Epithelial cell of proximal tubule (primary cell): Measurements from ENCODE around the gene DPYD. TPM values are rescaled to one million over a fixed set of nuclear protein-coding genes. Genes with fewer than 3 reads are reported as not detected.

Experiments
- DNase-seq: peaks from one replicate; pipeline ENCODE4 v3.0.0-alpha.2; 2011; ENCODE audit warnings: low read depth
- H3K4me3 ChIP-seq: 2 replicates; pipeline ENCODE4 v1.5.1; 2011; ENCODE audit warnings: low read depth, mild to moderate bottlenecking, low read length
- total RNA-seq: library from RNA; depleted of rRNA; stranded (reverse); fragments of >200 nt; gene quantifications from 2 replicates; pipeline ENCODE4 v1.2.3, GENCODE V29; 2015
- TF ChIP-seq, protein P1 (sequence below): conservative IDR thresholded peaks from 2 replicates; pipeline ENCODE4 v1.5.1; 2012; ENCODE audit warnings: low read depth, mild to moderate bottlenecking, low read length

Gene DPYD
- total RNA-seq: 2.9 and 5.1 TPM in 2 replicates

DNA sequence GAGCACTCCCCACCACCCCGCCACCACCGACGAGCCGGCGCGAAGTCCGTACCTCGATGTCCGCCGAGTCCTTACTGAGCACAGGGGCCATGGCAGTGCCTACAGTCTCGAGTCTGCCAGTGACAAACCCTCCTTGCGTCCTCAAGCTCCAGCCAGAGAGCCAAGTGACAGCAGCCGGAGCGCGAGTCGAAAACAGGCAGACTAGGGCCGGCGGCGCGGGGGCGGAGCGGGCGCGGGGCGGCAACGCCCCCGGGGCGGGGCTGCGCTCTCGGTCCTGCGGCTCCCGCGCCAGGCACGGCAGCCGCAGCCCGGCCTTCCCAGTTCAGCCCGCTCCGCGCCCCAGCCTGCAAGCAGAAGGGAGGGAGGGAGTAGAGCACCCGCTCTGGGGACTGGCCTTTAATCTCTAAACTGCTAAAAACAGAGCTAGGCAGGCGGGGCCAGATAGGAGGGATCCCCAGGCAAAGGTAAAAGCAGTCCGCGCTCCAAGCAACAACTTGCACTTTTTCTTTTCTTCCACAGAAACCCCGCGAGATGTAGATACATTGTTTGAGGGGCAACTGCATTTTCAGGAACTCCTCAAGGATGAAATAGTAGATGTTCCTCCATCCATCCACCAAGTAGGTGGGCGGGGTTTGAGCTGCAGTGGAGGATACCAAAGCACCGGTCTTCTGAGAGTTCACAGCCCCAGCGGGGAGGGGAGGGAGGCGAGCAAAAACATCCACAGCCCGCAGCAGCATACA is at the start of gene DPYD:
TSS of gene DPYD (minus strand) at position 203 of the 740 bp plus-strand sequence. CDS start at position 91, 112 bp downstream.
- H3K4me3 ChIP-seq: peak within 1 kb of the TSS; percentile 87
- no peak for DNase-seq
- TF ChIP-seq, protein P1, sequence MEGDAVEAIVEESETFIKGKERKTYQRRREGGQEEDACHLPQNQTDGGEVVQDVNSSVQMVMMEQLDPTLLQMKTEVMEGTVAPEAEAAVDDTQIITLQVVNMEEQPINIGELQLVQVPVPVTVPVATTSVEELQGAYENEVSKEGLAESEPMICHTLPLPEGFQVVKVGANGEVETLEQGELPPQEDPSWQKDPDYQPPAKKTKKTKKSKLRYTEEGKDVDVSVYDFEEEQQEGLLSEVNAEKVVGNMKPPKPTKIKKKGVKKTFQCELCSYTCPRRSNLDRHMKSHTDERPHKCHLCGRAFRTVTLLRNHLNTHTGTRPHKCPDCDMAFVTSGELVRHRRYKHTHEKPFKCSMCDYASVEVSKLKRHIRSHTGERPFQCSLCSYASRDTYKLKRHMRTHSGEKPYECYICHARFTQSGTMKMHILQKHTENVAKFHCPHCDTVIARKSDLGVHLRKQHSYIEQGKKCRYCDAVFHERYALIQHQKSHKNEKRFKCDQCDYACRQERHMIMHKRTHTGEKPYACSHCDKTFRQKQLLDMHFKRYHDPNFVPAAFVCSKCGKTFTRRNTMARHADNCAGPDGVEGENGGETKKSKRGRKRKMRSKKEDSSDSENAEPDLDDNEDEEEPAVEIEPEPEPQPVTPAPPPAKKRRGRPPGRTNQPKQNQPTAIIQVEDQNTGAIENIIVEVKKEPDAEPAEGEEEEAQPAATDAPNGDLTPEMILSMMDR: no peak

DNA sequence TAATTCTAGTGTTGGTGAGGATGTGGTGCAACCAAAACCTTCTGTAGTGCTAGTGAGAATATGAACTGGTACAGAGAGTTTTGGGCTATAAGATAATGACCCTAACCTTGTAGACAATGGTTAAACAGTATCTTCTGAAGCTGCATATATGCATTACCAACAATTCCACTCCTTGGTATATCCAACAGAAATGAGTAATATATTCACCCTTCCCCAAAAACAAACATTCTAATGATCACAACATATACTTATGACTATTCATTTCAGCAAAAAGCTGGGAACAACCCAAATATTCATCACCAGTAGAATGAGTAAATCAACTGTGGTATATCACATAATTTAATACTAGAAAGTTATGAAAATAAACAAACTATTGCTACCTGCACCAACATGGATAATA is 39.6 kb upstream of the DPYD start:
- DNase-seq: no peak
- no peak overlapping the region for H3K4me3 ChIP-seq
- TF ChIP-seq, protein P1: no peak

DNA sequence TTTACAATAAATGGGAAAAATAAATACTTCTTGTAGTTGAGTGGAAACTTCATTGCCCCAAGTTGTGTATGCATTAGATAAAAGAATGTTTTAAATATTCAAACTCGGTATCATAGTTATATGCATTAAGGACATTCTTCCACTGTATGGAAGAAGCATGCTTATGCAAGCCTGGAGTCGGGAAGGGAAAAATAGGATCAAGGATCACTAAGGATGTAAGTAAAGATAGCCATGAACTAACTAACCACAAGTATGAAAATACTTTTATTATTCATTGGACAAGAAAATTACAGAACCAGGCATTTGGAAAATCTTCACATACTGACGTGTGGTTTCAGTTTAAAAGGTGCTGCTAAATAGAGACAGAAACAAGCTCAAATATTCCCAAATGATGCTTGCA is 26.9 kb upstream of the DPYD start:
- DNase-seq: no peak
- H3K4me3 ChIP-seq: no peak overlapping the region
- TF ChIP-seq, protein P1: no peak

DNA sequence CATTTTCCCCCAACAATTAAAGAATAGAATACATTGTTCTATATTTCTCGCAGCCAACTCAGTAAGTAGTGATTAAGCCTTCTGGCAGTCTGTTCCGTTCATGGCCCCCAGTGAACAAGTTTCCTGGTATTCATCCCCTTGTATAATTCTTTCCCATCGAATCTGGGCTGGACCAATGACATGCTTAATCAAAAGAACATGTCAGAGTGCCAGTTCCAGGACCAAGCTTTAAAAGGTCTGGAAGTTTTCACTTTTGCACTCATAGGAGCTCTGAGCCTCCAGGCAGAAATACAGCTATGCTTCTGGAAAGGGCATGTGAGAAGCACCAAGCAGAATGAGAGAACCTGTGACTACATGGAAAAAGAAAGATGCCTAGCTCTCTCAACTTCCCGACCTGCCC is 22.5 kb upstream of the DPYD start:
- no peak for DNase-seq
- TF ChIP-seq, protein P1: no peak
- H3K4me3 ChIP-seq: no peak overlapping the region

DNA sequence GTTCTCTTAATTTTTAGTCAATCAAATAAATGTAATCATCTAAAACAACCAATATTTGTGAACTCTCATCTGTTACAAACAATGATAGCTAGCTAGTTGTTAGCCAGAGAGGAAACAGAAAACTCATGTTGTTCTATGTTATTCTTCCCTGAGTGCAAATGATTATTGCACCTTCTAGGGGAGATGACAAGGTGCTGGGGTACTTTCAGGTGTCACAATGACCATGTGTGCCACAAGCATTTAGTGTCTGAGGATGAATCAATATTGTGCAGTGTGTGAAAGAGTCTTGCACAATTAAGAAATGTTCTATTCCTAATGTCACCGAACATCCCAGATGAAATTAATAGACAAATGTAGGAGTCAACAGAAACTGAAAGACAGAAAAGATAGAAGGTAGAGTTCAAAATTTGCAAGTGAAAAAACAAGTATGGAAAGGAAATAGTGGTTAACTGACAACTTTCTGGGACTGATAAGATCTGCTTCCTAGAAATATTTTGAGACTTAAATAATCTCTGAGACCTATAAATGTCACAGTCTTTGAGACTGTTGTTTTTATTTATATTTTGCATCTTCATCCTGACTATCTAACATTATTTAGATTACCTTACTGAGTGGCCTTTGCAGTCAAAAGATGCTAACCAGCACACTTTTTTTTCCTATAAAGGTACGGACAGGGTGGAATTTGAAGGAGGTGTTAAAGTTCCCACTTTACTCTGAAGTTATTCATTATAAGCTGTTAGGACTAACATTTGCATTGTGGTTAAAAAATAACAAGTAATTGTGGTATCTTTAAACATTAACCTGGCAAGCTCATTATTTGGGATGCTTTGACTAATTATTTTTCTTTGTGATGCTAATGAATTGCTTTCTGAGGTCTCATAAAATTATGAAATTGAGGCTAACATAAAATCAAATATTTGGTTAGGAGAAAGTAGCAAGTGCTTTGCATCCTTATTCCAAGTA is 21.6 kb upstream of the DPYD start:
- no peak for DNase-seq
- H3K4me3 ChIP-seq: no peak overlapping the region
- TF ChIP-seq, protein P1: no peak

DNA sequence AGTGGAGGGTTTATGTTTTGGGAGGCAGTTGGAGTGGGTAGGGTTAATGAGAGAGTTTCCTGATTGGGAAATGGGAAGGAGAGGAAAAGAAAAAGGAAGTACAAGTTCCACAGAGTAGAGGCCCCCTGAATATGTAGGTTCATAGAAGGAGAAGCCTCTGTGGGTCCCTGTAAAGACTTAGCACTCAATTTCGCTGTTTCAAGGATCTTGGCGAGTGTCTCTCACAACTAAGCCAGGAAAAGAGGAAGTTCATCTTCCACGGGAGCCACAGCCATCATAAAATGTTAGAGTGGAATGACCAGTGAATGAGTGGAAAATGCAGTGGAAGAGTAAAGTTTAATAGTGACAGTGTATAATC is 17.4 kb upstream of the DPYD start:
- TF ChIP-seq, protein P1: no peak
- no peak for DNase-seq
- H3K4me3 ChIP-seq: no peak overlapping the region
